AG04449 (cell line): ENCODE data around the gene HS6ST2.

Experiments
- CTCF ChIA-PET: fragments of 350-600 bp; formaldehyde crosslinking; extraction: SDS; loops from one replicate; lab custom pipeline; 2021; ENCODE audit warnings: antibody characterized with exemption; lab: Yijun Ruan, JAX
- POLR2A ChIA-PET: fragments of 400-600, 350-600 bp; formaldehyde crosslinking; extraction: SDS; loops from one replicate; lab custom pipeline; 2020; ENCODE audit warnings: antibody characterized with exemption, inconsistent platforms; lab: Yijun Ruan, JAX
- DNase-seq: peaks from one replicate; pipeline ENCODE4 v3.0.0-alpha.2; 2010; ENCODE audit warnings: low read depth, low spot score
- H3K4me3 ChIP-seq: 2 replicates; pipeline ENCODE4 v1.5.1; 2011; ENCODE audit warnings: low read depth, mild to moderate bottlenecking, control low read depth, low read length
- TF ChIP-seq, protein P1 (sequence below): IDR thresholded peaks from one replicate; pipeline ENCODE4 v1.5.1; 2011; ENCODE audit warnings: mild to moderate bottlenecking, moderate library complexity, low read length, control low read depth, inconsistent platforms; ENCODE audit not compliant: insufficient read depth; ENCODE audit errors: missing control alignments

The HS6ST2 gene

DNA sequence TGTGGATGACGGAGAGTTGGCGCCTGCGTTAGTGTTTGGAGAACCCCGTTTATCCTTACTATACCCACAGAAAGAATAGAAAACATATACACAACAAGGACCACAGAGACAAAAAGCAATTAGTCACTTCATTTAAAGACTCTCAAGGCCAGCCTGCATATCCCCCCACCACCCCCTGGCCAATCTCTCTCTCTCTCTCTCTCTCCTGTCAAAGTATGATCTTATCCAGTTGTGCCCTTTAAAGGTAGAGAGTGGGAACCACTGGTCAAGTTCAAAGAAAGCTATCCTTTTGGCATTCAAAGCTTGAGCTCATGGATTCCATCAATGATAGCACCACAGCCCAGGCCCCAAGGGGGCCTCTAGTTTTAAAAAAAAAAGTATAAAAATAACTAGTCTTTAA is 289.3 kb downstream of the HS6ST2 start:
- CTCF ChIA-PET, result no interaction called here
- no peak for DNase-seq

DNA sequence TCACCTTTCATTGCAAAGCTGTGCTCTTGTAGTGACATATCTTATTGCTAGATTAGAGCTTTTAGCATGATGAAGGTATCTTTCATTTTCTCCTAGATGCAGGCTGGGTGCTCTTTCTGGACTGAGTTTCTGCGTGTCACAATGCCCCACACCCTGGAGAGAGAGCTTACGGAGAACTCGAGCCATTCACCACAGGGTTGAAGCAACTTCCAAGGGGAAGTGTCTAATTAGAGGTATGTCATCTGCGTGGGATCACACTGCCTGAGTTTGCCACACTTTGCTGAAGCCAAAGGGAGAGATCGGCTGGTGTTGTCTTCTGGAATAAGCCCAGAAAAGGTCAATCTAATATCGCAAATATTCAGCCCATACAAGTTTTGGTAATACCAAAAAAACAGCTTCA is 290.3 kb downstream of the HS6ST2 start:
- ChIA-PET POLR2A (no interaction called here), CTCF (no interaction called here)
- DNase-seq, result no peak
- no peak overlapping the region for H3K4me3 ChIP-seq
- TF ChIP-seq, protein P1, sequence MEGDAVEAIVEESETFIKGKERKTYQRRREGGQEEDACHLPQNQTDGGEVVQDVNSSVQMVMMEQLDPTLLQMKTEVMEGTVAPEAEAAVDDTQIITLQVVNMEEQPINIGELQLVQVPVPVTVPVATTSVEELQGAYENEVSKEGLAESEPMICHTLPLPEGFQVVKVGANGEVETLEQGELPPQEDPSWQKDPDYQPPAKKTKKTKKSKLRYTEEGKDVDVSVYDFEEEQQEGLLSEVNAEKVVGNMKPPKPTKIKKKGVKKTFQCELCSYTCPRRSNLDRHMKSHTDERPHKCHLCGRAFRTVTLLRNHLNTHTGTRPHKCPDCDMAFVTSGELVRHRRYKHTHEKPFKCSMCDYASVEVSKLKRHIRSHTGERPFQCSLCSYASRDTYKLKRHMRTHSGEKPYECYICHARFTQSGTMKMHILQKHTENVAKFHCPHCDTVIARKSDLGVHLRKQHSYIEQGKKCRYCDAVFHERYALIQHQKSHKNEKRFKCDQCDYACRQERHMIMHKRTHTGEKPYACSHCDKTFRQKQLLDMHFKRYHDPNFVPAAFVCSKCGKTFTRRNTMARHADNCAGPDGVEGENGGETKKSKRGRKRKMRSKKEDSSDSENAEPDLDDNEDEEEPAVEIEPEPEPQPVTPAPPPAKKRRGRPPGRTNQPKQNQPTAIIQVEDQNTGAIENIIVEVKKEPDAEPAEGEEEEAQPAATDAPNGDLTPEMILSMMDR, result no peak

More for the DNA sequence above, 289.3 kb downstream of the HS6ST2 start:
- POLR2A ChIA-PET, result no interaction called here
- TF ChIP-seq, protein P1, result no peak
- H3K4me3 ChIP-seq, result no peak overlapping the region

DNA sequence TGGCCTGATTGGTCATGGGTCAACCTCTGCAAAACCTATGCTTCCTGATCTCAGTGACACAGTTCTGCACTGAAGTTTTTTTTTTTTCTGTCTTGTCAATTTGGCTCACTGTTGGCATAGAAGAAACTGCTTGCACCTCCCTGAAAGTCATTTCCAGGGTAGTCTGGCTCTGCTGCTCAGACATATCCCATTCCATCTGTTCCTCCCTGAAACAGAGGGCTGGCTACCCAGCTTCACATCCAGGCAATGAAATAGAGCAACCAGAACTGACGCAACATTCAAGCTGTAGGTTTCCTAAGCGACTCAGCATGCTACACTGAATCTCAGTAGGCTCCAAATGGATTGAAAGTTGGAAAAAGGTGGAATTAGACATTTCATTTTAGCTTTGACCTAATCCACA is 292.8 kb downstream of the HS6ST2 start:
- no peak overlapping the region for H3K4me3 ChIP-seq
- CTCF ChIA-PET, result interaction anchor here (0.5 kb wide), 1 partner anchor 373 kb away, joined by 3 read pairs; no protein-coding TSS in a partner anchor
- POLR2A ChIA-PET, result no interaction called here
- DNase-seq, result no peak
- TF ChIP-seq, protein P1, result no peak

DNA sequence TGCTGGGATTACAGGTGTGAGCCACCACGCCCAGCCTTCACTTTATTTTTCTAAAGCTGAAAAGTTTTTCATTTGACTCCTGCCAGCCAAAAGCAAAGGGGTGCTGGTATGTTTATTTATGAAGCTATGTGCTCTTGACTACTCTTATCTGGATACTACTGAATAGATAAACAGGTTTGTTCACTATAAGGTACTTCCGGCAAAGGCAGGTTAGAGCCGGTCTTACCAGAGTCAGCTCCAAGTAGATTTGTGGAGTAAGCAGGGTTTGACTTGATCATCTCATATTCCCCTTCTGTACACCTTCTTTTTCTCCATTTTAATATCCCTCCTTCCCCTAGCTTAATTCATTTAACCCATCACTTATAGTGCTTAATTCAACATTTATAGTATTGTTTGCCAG is 294.2 kb downstream of the HS6ST2 start:
- CTCF ChIA-PET, result no interaction called here
- TF ChIP-seq, protein P1, result no peak
- DNase-seq, result no peak
- POLR2A ChIA-PET, result no interaction called here
- no peak overlapping the region for H3K4me3 ChIP-seq

DNA sequence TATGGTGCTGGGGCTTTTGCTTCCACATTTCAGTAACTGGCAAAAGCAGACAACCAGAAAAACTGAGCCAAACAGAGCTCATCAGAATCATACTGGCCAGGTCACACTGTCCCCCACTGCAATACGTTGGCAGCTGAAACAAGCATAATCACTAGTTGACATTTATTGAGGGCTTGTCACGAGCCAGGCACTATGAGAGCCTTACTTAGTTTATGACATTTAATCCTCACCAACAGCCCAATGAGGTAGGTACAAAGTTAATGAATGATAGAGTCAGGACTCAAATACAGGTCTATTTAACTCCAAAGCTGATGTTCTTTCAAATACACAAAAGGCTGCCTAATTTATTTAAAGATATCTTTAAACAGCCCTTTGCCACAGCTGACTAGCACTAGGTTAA is 295.6 kb downstream of the HS6ST2 start:
- POLR2A ChIA-PET, result no interaction called here
- TF ChIP-seq, protein P1, result no peak
- CTCF ChIA-PET, result no interaction called here
- DNase-seq, result no peak
- H3K4me3 ChIP-seq, result no peak overlapping the region

DNA sequence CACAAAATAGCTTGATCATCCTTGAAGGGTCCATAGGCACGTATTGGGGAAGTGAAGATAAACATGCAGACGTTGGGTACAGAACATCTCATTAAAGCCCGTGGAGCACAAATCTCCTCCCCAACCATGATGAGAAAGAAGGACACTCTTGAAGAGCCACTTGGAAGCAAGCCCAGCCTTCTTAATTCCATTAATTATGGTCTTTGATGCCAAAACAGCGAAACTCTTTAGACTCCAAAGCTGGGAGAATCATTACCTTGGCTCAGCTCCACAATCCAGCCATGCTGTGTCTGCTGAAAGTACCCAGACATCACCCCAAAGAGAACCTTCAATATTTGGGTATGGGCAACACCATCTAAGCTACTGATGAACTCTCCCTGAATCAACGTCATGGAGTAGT is 300.6 kb downstream of the HS6ST2 start:
- DNase-seq, result no peak
- POLR2A ChIA-PET, result no interaction called here
- TF ChIP-seq, protein P1, result no peak
- no peak overlapping the region for H3K4me3 ChIP-seq
- CTCF ChIA-PET, result no interaction called here
